Naive thymus-derived CD4-positive, alpha-beta T cell (primary cell): ENCODE measurements around the gene COPRS. TPM values are rescaled to one million over a fixed set of nuclear protein-coding genes. Genes with fewer than 3 reads are reported as not detected.

Experiments used
- ATAC-seq: fragments of 150-1000 bp; cut with Tn5 transposase; 2 replicates; pipeline ENCODE4 v1.10.0; 2021; ENCODE audit warnings: mild to moderate bottlenecking, moderate library complexity
- CTCF ChIA-PET: fragments of 350-600 bp; sonication (Branson Sonifier 250); formaldehyde crosslinking; loops from one replicate; lab custom pipeline; 2021; ENCODE audit warnings: antibody characterized with exemption; lab: Charles Lee
- POLR2A ChIA-PET: fragments of 350-600 bp; sonication (Branson Sonifier 250); formaldehyde crosslinking; loops from one replicate; lab custom pipeline; 2021; ENCODE audit warnings: antibody characterized with exemption, inconsistent platforms; lab: Charles Lee
- DNase-seq, 9 donors: peaks; one replicate each; pipeline versions ENCODE4 v3.0.0 to v3.0.0-alpha.2; 2020 to 2022; ENCODE audit warnings: mixed read lengths in 1 of 9
- H3K27ac ChIP-seq: one replicate; pipeline ENCODE4 v1.7.0; 2013; ENCODE audit warnings: mild to moderate bottlenecking, low read depth, low read length, moderate library complexity
- H3K27me3 ChIP-seq, 2 donors: one replicate each; pipeline ENCODE4 v1.7.0; 2013; ENCODE audit warnings: low read length in 2 of 2, mild to moderate bottlenecking in 2 of 2, moderate library complexity in 2 of 2; ENCODE audit not compliant: control insufficient read depth in 2 of 2, insufficient read depth in 2 of 2
- H3K36me3 ChIP-seq, 3 experiments: 1 replicate in 2 of 3; 2 replicates in 1 of 3; pipeline ENCODE4 v1.7.0; 2013; ENCODE audit warnings: low read length in 3 of 3, mild to moderate bottlenecking in 3 of 3, moderate library complexity in 1 of 3; ENCODE audit not compliant: insufficient read depth in 3 of 3, control insufficient read depth in 2 of 3
- H3K4me1 ChIP-seq, 2 donors: one replicate each; pipeline ENCODE4 v1.7.0; 2013; ENCODE audit warnings: low read length in 2 of 2, mild to moderate bottlenecking in 2 of 2, moderate library complexity in 1 of 2; ENCODE audit not compliant: control insufficient read depth in 2 of 2, insufficient read depth in 2 of 2
- H3K4me3 ChIP-seq: 2 replicates; pipeline ENCODE4 v1.7.0; 2013; ENCODE audit warnings: mild to moderate bottlenecking, low read length
- H3K9me3 ChIP-seq, 3 experiments: 1 replicate in 2 of 3; 2 replicates in 1 of 3; pipeline ENCODE4 v1.7.0; 2013; ENCODE audit warnings: low read length in 3 of 3; ENCODE audit not compliant: control insufficient read depth in 2 of 3
- H3K27ac Mint-ChIP-seq, 9 donors: one replicate each; pipeline ENCODE4 v1.8.0; 2020 to 2022; ENCODE audit warnings: mixed read lengths in 9 of 9, mild to moderate bottlenecking in 8 of 9, moderate library complexity in 5 of 9, inconsistent platforms in 2 of 9
- H3K27me3 Mint-ChIP-seq, 5 donors: one replicate each; pipeline ENCODE4 v1.8.0; 2021 to 2022; ENCODE audit warnings: mixed read lengths in 5 of 5, mild to moderate bottlenecking in 1 of 5
- H3K36me3 Mint-ChIP-seq, 5 donors: one replicate each; pipeline ENCODE4 v1.8.0; 2020 to 2022; ENCODE audit warnings: mixed read lengths in 5 of 5, mild to moderate bottlenecking in 3 of 5, inconsistent platforms in 1 of 5
- H3K4me1 Mint-ChIP-seq, 7 donors: one replicate each; pipeline ENCODE4 v1.8.0; 2020 to 2022; ENCODE audit warnings: mixed read lengths in 7 of 7, mild to moderate bottlenecking in 3 of 7, inconsistent platforms in 1 of 7
- H3K4me3 Mint-ChIP-seq, 10 donors: one replicate each; pipeline ENCODE4 v1.8.0; 2020 to 2022; ENCODE audit warnings: mild to moderate bottlenecking in 10 of 10, mixed read lengths in 10 of 10, moderate library complexity in 6 of 10, inconsistent platforms in 2 of 10
- H3K9me3 Mint-ChIP-seq, 11 donors: one replicate each; pipeline ENCODE4 v1.8.0; 2020 to 2022; ENCODE audit warnings: mixed read lengths in 11 of 11, mild to moderate bottlenecking in 4 of 11, inconsistent platforms in 1 of 11, moderate library complexity in 1 of 11
- intact Hi-C, 2 donors: fragments of 100-400 bp; cut with micrococcal nuclease; formaldehyde crosslinking; loops; one replicate each; pipeline ENCODE4 v1.15.1; 2023
- polyA plus RNA-seq, 2 donors: library from polyadenylated mRNA; unstranded; fragments of 300-500 nt; fragmentation: Illumina TruSeq; gene quantifications; one replicate each; pipeline ENCODE4 v1.2.3, GENCODE V29; 2021
- total RNA-seq, 6 experiments: library from RNA in 5 of 6; stranded (reverse) in 5 of 6; gene quantifications; 1 replicate in 5 of 6; 2 replicates in 1 of 6; pipeline ENCODE4 v1.2.3 and lab custom pipeline; 2021 to 2026

COPRS gene
- total and polyA plus RNA-seq, 7 experiments from 2014 or later = 2.2 to 20.9 (median 4.9) TPM

DNA sequence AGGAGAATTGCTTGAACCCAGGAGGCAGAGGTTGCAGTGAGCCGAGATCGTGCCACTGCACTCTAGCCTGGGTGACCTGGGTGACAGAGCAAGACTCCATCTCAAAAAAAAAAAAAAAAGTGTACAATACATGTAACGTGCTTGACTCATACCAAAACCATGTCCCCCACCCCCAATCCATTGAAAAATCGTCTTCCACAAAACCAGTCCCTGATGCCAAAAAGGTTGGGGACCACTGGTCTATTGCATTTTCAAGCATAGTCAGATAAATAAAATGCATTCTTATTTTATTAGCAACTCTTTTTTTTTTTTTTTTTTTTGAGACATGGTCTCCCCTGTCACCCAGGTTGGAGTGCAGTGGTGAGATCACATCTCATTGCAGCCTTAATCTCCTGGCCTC lies 52.1 kb downstream of the COPRS start:
- ChIA-PET POLR2A (no interaction called here), CTCF (interaction anchor here (0.7 kb wide), 1 partner anchor 102 kb away, joined by 4 read pairs; no protein-coding TSS in a partner anchor)
- no peak overlapping the region for H3K27ac ChIP-seq
- H3K4me1 Mint-ChIP-seq = peaks cover 0 to 6% (median 0%) of the 10 kb centered on the region in 7 donors
- no peaks in the 10 kb centered on the region for H3K36me3 Mint-ChIP-seq
- no peak overlapping the region for H3K4me3 ChIP-seq
- H3K27me3 Mint-ChIP-seq = peaks cover 0 to 14% (median 4%) of the 10 kb centered on the region in 5 donors
- peaks cover 0 to 1% (median 0%) of the 10 kb centered on the region in 11 donors for H3K9me3 Mint-ChIP-seq
- no peak overlapping the region for H3K27ac Mint-ChIP-seq
- no peak overlapping the region for H3K4me3 Mint-ChIP-seq
- H3K27me3 ChIP-seq = no peaks in the 10 kb centered on the region
- intact Hi-C loops = no loop called here
- DNase-seq (no peak), ATAC-seq (no peak)
- H3K36me3 ChIP-seq = no peaks in the 10 kb centered on the region
- H3K4me1 ChIP-seq = no peaks in the 10 kb centered on the region
- H3K9me3 ChIP-seq = no peaks in the 10 kb centered on the region

DNA sequence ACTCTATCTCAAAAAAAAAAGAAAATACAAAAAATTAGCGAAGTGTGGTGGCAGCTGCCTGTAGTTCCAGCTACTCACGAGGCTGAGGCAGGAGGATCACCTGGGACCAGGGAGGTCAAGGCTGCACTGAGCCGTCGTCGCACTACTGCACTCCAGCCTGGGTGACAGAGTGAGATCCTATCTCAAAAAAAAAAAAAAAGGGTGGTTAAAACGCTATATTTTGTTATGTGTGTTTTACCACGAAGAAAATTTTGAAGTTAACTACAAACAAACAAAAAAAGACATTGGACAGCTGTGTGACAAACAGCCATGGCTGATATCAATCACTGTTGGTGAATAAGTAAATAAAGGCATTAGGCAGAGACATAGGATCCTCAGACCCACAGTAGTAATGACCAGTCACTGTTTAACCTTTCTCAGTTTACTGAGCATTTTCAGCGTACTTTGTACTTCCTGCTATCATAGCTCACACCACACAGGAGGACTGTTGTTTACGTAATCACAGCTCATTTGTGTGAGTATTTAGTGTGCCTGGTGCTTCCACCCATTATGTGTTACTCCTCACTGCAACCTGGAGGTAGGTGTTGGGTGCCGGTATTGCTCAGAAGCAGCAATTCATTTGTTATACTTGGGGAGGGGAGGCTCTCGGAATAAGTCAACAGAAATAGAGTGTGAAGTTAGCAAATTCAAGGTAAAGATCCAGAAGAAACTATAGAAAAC lies 55.4 kb downstream of the COPRS start:
- Mint-ChIP-seq H3K4me3 (no peak overlapping the region), H3K36me3 (no peaks in the 10 kb centered on the region), H3K27ac (no peak overlapping the region), H3K9me3 (peaks cover 0 to 1% (median 0%) of the 10 kb centered on the region in 11 donors), H3K27me3 (peaks cover 0 to 2% (median 0%) of the 10 kb centered on the region in 5 donors), H3K4me1 (peaks cover 0 to 4% (median 0%) of the 10 kb centered on the region in 7 donors)
- CTCF ChIA-PET = interaction anchor here (0.9 kb wide), 1 partner anchor 219 kb away, joined by 3 read pairs; no protein-coding TSS in a partner anchor
- no peaks in the 10 kb centered on the region for H3K9me3 ChIP-seq
- ATAC-seq (no peak), DNase-seq (no peak)
- intact Hi-C loops = no loop called here
- no peak overlapping the region for H3K27ac ChIP-seq
- POLR2A ChIA-PET = no interaction called here
- H3K27me3 ChIP-seq = no peaks in the 10 kb centered on the region
- no peaks in the 10 kb centered on the region for H3K36me3 ChIP-seq
- no peak overlapping the region for H3K4me3 ChIP-seq
- no peaks in the 10 kb centered on the region for H3K4me1 ChIP-seq

DNA sequence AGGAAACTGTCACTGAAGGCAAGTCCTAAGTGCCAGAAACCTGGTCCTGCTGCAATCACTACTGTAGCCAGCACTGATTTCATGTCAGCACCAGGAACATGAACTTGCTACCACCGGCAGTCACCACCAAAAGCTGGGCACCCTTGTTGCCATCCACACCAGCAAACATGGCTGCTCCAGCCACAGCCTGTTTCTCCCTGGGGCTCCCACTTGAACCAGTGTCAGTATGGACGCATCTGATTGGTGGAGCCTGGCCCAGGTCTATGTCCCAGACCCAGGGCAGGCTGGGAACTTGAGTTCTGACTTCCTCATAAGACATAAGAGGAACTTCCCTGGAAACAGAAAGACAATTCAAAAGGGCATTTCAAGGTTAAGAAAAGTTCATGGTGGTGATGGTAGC lies 56.5 kb downstream of the COPRS start:
- Histone ChIP-seq H3K9me3 (no peaks in the 10 kb centered on the region), H3K4me1 (no peaks in the 10 kb centered on the region), H3K4me3 (no peak overlapping the region), H3K36me3 (no peaks in the 10 kb centered on the region), H3K27me3 (no peaks in the 10 kb centered on the region), H3K27ac (no peak overlapping the region)
- CTCF ChIA-PET = no interaction called here
- DNase-seq (no peak), ATAC-seq (peak; percentile 44)
- Mint-ChIP-seq H3K27me3 (no peaks in the 10 kb centered on the region), H3K9me3 (peaks cover 0 to 1% (median 0%) of the 10 kb centered on the region in 11 donors), H3K36me3 (no peaks in the 10 kb centered on the region), H3K4me1 (peaks cover 0 to 4% (median 0%) of the 10 kb centered on the region in 7 donors), H3K27ac (no peak overlapping the region), H3K4me3 (no peak overlapping the region)
- intact Hi-C loops = no loop called here
- POLR2A ChIA-PET = no interaction called here

Other genes with a start within 250 kb of the COPRS start
- 10 to 100 TPM; 43.2 to 82.0 (median 63.8) TPM for gene UTP6, start 42.5 kb upstream of the COPRS start, total RNA-seq
- 10 to 100 TPM; 23.9 to 31.3 TPM for gene UTP6, start 42.5 kb upstream of the COPRS start, polyA plus RNA-seq
- 10 to 100 TPM; 26.0 to 55.5 (median 40.3) TPM for gene SUZ12, start 77.8 kb upstream of the COPRS start, total RNA-seq
- gene SUZ12, start 77.8 kb upstream of the COPRS start, polyA plus RNA-seq = 10 to 100 TPM; 19.1 to 19.3 TPM
- 10 to 100 TPM; 42.1 to 69.9 (median 56.2) TPM for gene LRRC37B, start 148.1 kb upstream of the COPRS start, total RNA-seq
- 10 to 100 TPM in 1 of 2 donors, 1 to 10 TPM in 1; 7.3 to 17.5 TPM for gene LRRC37B, start 148.1 kb upstream of the COPRS start, polyA plus RNA-seq